IPS-11a (cell line): Measurements from ENCODE around the gene GLG1.
"Not testable (repeated sequence)": the region's sequence is repeated elsewhere in the genome, so short reads cannot be mapped to it uniquely, and the experiment has no call there.

Experiments used
- H3K4me3 ChIP-seq: one replicate; pipeline ENCODE4 v1.5.1; 2013; ENCODE audit warnings: low read depth, low read length, control low read depth

GLG1 gene

DNA sequence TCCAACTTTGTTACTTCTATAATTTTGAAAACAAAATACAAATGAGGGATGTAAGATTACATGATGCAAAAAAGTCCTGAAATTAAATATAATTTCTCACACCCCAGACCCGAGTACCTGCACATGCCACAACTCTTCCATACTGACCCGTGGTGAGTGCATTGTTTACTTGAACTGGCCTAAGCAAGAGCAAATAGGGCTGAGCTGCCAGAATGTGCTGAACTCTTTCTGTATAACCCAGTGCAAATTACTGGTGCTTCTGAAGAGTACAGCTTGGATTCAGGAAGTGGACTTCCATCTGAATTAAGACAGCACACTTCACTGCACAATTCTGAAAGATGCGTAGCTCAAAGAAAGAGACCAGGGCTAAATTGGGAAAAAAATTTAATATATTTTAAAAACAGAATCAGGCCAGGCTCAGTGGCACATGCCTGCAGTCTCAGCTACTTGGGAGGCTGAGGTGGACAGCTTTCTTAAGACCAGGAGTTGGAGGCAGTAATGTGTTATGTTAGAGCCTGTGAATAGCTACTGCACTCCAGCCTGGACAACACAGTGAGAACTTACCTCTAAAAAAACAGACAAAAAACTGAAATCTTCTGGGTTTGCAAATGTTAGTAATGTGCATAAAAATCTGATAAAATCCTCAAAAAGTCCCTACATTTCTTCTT lies 63.9 kb downstream of the GLG1 start:
- not testable (repeated sequence) for H3K4me3 ChIP-seq

GRCh38 chr16:74540663-74541062 lies 66.3 kb downstream of the GLG1 start:
- not testable (repeated sequence) for H3K4me3 ChIP-seq

DNA sequence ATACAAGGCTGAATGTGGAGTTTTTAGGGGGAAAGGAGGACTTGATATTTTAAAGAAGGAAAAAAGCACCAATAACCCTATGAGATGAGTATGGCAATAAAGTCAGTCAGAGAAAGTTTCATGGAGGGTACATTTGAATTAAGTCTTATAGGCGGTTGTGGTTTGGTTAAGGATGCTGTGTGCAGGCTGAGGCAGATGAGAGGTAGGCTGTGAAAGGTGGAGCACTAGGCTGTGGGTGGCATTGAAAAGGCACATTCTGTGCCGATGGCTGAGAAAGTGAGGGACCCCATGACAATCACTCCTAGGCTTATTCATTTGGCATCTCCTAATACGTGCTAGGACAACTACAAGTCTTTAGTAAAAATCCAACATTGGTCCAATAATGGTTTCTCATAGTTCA lies 68.1 kb downstream of the GLG1 start:
- H3K4me3 ChIP-seq: not testable (repeated sequence)

DNA sequence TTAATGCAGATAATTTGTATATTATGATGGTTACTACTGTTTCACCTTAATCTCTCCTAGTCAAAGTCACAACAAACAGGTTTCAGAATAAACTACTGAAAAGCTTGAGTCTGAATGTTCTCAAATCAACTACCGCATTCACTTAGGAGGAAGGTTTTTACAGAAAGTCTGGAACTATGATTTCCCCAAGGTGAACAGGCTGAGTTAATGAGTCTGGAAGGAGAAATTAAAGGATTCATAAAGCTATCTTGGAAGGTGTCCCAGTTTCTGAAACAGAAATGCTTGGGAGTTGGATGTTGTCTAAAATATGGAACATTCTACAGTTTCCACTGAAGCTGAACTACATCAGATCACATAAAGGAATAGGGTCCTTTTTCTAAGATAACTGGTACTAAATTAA lies 69.2 kb downstream of the GLG1 start:
- not testable (repeated sequence) for H3K4me3 ChIP-seq

GRCh38 chr16:74534650-74535049 lies 72.3 kb downstream of the GLG1 start:
- not testable (repeated sequence) for H3K4me3 ChIP-seq

DNA sequence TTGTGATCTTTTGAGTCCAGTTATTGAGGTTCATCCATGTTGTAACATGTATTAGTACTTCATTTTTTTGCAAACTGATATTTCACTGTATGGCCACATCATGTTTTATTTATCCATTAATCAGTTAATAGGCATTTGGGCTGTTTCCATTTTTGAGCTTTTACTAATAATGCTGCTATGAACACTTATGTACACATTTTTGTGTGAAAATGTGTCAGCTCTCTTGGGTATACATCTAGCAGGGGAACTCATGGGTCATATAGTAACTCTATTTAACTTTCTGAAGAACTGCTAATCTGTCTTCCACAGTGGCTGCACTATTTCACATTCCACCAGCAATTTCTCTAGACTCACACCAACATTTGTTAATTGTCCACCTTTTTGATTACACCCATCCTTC lies 82.0 kb downstream of the GLG1 start:
- H3K4me3 ChIP-seq: no peak overlapping the region

DNA sequence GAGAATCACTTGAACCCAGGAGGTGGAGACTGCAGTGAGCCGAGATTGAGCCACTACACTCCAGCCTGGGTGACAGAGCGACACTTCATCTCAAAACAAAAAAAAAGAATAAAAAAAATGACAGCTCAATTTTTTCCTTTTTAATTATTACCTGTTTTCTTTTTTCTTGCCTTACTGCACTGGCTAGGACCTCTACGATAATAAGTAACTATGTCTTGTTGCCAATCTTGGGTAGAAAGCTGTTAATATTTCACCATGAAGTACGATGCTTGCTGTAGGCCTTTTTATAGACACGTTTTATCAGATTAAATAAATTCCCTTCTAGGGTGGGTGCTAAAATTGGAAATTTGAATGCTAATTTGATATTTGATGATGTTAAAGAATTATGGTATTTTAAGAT lies 82.8 kb downstream of the GLG1 start:
- H3K4me3 ChIP-seq: no peak overlapping the region

- not testable (repeated sequence) for H3K4me3 ChIP-seq
Observed at GRCh38 chr16:74523706-74524105, 83.2 kb downstream of the GLG1 start.

DNA sequence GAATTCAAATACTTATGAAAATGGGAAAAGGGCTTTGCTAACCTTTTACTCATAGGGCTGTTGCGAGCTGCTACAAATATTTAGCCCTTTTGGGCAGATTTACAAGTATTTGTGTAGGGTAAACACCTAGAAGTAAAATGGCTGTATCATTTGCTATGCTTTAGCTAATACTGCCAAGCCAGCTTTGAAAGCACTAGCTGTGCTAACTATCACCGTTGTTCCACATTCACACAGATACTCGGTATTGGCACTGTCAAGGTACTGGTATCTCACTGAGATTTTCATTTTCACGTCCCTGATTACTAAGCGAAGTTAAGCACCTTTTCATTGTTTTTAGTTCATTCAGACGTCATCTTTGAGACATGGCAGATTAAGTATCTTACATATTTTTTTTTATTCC lies 84.8 kb downstream of the GLG1 start:
- H3K4me3 ChIP-seq: no peak overlapping the region

GRCh38 chr16:74521691-74522090 lies 85.2 kb downstream of the GLG1 start:
- H3K4me3 ChIP-seq: no peak overlapping the region

GRCh38 chr16:74518934-74519333 lies 88.0 kb downstream of the GLG1 start:
- H3K4me3 ChIP-seq: not testable (repeated sequence)

DNA sequence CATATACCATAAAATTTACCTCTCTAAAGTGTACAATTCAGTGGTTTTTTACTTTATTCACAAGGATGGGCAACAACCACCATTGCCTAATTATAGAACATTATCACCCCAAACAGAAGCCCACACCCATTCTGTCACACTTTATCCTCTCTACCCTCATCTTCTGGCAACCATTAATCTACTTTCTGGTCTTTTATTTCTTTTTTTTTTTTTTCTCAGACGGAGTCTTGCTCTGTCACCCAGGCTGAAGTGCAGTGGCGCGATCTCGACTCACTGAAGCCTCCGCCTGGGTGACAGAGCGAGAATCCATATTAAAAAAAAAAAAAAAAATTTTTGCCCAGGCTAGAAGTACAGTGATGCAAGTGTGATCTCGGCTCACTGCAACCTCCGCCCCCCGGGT lies 95.0 kb downstream of the GLG1 start:
- no peak overlapping the region for H3K4me3 ChIP-seq

GRCh38 chr16:74505011-74505410 lies 101.9 kb downstream of the GLG1 start:
- no peak overlapping the region for H3K4me3 ChIP-seq

GRCh38 chr16:74503412-74503811 lies 103.5 kb downstream of the GLG1 start:
- H3K4me3 ChIP-seq: no peak overlapping the region

GRCh38 chr16:74501484-74502478 lies 105.1 kb downstream of the GLG1 start:
- H3K4me3 ChIP-seq: no peak overlapping the region

- H3K4me3 ChIP-seq: no peak overlapping the region
Observed at GRCh38 chr16:74500907-74501306, 106.0 kb downstream of the GLG1 start.

GRCh38 chr16:74499114-74499513 lies 107.8 kb downstream of the GLG1 start:
- no peak overlapping the region for H3K4me3 ChIP-seq

- no peak overlapping the region for H3K4me3 ChIP-seq
Observed at GRCh38 chr16:74497761-74498160, 109.2 kb downstream of the GLG1 start.

DNA sequence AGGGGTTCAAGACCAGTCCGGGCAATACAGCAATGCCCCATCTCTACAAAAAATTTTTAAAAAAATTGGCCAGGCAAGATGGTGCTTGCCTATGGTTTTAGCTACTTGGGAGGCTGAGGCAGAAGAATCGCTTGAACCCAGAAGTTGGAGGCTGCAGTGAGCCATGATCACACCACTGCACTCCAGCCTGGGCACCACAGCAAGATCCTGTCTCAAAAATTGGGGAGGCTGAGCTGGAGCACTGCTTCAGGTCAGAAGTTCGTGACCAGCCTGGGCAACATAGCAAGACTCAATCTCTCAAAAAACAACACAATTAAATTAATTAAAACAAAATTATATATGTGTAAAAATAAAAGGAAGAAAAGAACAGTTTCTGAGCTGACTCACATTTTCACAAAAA lies 110.9 kb downstream of the GLG1 start:
- H3K4me3 ChIP-seq: no peak overlapping the region

- H3K4me3 ChIP-seq: no peak overlapping the region
Observed at GRCh38 chr16:74492976-74493375, 113.9 kb downstream of the GLG1 start.

DNA sequence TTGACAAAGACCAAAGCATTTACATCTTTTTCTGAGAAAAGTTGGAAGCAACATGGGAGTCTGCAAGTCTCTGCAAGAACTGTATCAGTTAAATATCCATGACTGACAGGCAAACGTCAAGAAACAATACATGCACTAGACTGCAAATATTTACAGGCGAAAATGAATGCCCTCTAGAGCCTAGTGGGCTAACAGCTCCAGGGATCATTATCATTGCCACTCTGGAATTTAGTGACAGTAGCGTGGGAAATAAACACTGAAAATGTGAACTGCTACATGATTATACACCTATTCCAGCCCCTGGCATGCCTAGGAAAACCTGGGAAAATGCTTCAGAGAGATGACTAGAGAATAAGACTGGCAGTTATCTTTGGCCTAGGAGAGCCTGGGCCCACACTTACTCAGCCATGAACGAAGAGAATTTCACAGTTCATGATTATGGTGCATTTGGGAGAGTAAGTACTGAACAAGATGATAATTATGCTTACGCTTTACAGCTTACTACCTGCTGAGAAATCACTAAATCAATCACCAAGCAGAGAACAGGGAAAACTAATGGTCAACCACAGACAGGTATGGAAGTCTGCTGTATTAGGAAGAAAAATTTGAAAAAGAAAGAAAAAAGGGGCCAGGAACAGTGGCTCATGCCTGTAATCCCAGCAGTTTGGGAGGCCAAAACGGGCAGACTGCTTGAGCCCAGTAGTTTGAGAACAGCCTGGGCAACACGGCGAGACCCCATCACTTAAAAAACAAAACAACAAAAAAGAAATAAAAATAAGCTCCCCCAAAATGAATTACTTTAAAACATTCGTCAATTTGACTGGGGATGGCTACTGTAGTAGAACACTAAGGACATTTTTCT lies 119.0 kb downstream of the GLG1 start:
- no peak overlapping the region for H3K4me3 ChIP-seq
